ENCODE measurements around the gene CASQ1. TPM values are rescaled to one million over a fixed set of nuclear protein-coding genes. Genes with fewer than 3 reads are reported as not detected.

The CASQ1 gene
- total and polyA plus RNA-seq, 9 of the 15 experiments (the other 6 are each of a cell fraction or from before 2014, with no cell fraction given), result not detected

- H3K36me3 ChIP-seq (ENCODE audit: control insufficient read depth, insufficient read depth, low read length), result no peaks in the 10 kb centered on the region
- H3K4me1 ChIP-seq (replicated peaks in 1 of 2; ENCODE audit: control insufficient read depth in 2 of 2, insufficient read depth in 2 of 2, low read length in 2 of 2), result peaks cover 0 to 9% of the 10 kb centered on the region in 2 experiments; a peak in 3 of 5 replicates
- DNase-seq (ENCODE audit: extremely low read depth in 1 of 4, low spot score in 3 of 4), result no peak
- in situ Hi-C loops (cut with MboI) (no loop called here), intact Hi-C loops (cut with micrococcal nuclease) (loop anchor here (5.0 kb wide), 1 partner anchor 117 kb away; no protein-coding TSS in a partner anchor)
- H2AFZ ChIP-seq (ENCODE audit: low read depth, low read length), result no peak overlapping the region
- H3K4me2 ChIP-seq (ENCODE audit: insufficient read depth, low read length), result no peak overlapping the region
- H3K27me3 ChIP-seq (ENCODE audit: control insufficient read depth in 2 of 2, insufficient read depth in 2 of 2, low read length in 2 of 2), result peaks cover 17 to 45% of the 10 kb centered on the region in 2 experiments
- WGBS (ENCODE audit: insufficient coverage, low coverage, missing lambda C conversion rate), result under 1% methylated on average over 10 of the region's 10 CpGs
- ChIA-PET POLR2A (no interaction called here), CTCF (ENCODE audit: low intra/inter-chr PET ratio) (interaction anchor here (0.8 kb wide), 1 partner anchor 64 kb away, joined by 3 read pairs; no protein-coding TSS in a partner anchor)
- H3K79me2 ChIP-seq (ENCODE audit: control insufficient read depth, insufficient read depth, low read length), result no peaks in the 10 kb centered on the region
- BruUV-seq (replicated peaks), result no TSS peak
- no peak for FAIRE-seq
- no peaks in the 10 kb centered on the region for H3K9me1 ChIP-seq (ENCODE audit: control insufficient read depth, insufficient read depth, low read length)
- no peak for TF ChIP-seq NFE2L1 (tag; IDR thresholded peaks at IDR 0.05; ENCODE audit: borderline replicate concordance, low read depth)
- TF ChIP-seq NFIC (IDR thresholded peaks at IDR 0.05), result peak; percentile 49; the same call in 1 of the 2 replicates
- no peak overlapping the region for H3K4me3 ChIP-seq
- H3K27ac ChIP-seq (ENCODE audit: extremely low read depth, low read depth, low read length), result no peak overlapping the region
- H3K9me3 ChIP-seq (replicated peaks; ENCODE audit: control insufficient read depth, insufficient read depth, low read depth, low read length), result no peaks in the 10 kb centered on the region
- ATAC-seq, result no peak
- no peak overlapping the region for H3K9ac ChIP-seq (ENCODE audit: insufficient read depth in 1 of 2, low read depth in 2 of 2, low read length in 2 of 2)
- no peaks in the 10 kb centered on the region for H4K20me1 ChIP-seq (replicated peaks; ENCODE audit: control insufficient read depth, insufficient read depth, low read length)
Observed at GRCh38 chr1:160164121-160164520, 26.3 kb upstream of the CASQ1 start.

- ChIA-PET POLR2A (no interaction called here), CTCF (ENCODE audit: low intra/inter-chr PET ratio) (no interaction called here)
- H4K20me1 ChIP-seq (replicated peaks; ENCODE audit: control insufficient read depth, insufficient read depth, low read length), result no peaks in the 10 kb centered on the region
- TF ChIP-seq TCF7 (IDR thresholded peaks at IDR 0.05; ENCODE audit: borderline replicate concordance) (no peak), MCM3 (IDR thresholded peaks at IDR 0.05) (0 out of 2 replicates have a peak, but pooled peaks have one; percentile 39)
- no TSS peak for BruUV-seq (replicated peaks)
- no peak overlapping the region for H3K4me2 ChIP-seq (ENCODE audit: insufficient read depth, low read length)
- no peak overlapping the region for H3K4me3 ChIP-seq
- no peak overlapping the region for H3K27ac ChIP-seq (ENCODE audit: extremely low read depth, low read depth, low read length)
- 4% methylated on average over 9 of the region's 12 CpGs for WGBS (ENCODE audit: insufficient coverage, low coverage, missing lambda C conversion rate)
- no peak for DNase-seq (ENCODE audit: extremely low read depth in 1 of 4, low spot score in 3 of 4)
- no peaks in the 10 kb centered on the region for H3K36me3 ChIP-seq (ENCODE audit: control insufficient read depth, insufficient read depth, low read length)
- no peaks in the 10 kb centered on the region for H3K9me3 ChIP-seq (replicated peaks; ENCODE audit: control insufficient read depth, insufficient read depth, low read depth, low read length)
- FAIRE-seq, result no peak
- no peaks in the 10 kb centered on the region for H3K9me1 ChIP-seq (ENCODE audit: control insufficient read depth, insufficient read depth, low read length)
- H3K79me2 ChIP-seq (ENCODE audit: control insufficient read depth, insufficient read depth, low read length), result no peaks in the 10 kb centered on the region
- intact Hi-C loops (cut with micrococcal nuclease) (no loop called here), in situ Hi-C loops (cut with MboI) (no loop called here)
- no peak overlapping the region for H3K9ac ChIP-seq (ENCODE audit: insufficient read depth in 1 of 2, low read depth in 2 of 2, low read length in 2 of 2)
- H3K27me3 ChIP-seq (ENCODE audit: control insufficient read depth in 2 of 2, insufficient read depth in 2 of 2, low read length in 2 of 2), result peaks cover 27 to 64% of the 10 kb centered on the region in 2 experiments
- peaks cover 0 to 9% of the 10 kb centered on the region in 2 experiments; a peak in 3 of 5 replicates for H3K4me1 ChIP-seq (replicated peaks in 1 of 2; ENCODE audit: control insufficient read depth in 2 of 2, insufficient read depth in 2 of 2, low read length in 2 of 2)
- no peak for ATAC-seq
- H2AFZ ChIP-seq (ENCODE audit: low read depth, low read length), result no peak overlapping the region
Observed at GRCh38 chr1:160166166-160166868, 24.1 kb upstream of the CASQ1 start.

Measured in K562 (cell line).